Measurements from ENCODE around the gene NOL4L. TPM values are rescaled to one million over a fixed set of nuclear protein-coding genes. Genes with fewer than 3 reads are reported as not detected.

Gene NOL4L
- total and polyA plus RNA-seq, 2 experiments from 2014 or later: 38.8 to 39.2 TPM

- no peak for TF ChIP-seq ZNF462 (CRISPR knock-in tag; IDR thresholded peaks at IDR 0.05)
- no peak for TF ChIP-seq CTCF (conservative IDR thresholded peaks at IDR 0.05; ENCODE audit: low read depth in 2 of 2)
- TF ChIP-seq ZNF331 (CRISPR knock-in tag; IDR thresholded peaks at IDR 0.05; ENCODE audit: low read depth): no peak
- TF ChIP-seq ZNF114 (CRISPR knock-in tag; IDR thresholded peaks at IDR 0.05): no peak
Observed at GRCh38 chr20:32433311-32434021, 151.7 kb downstream of the NOL4L start (continued).

- no peaks in the 10 kb centered on the region for H3K27me3 ChIP-seq (ENCODE audit: insufficient read depth)
- H3K79me2 ChIP-seq (replicated peaks; ENCODE audit: insufficient read depth): no peaks in the 10 kb centered on the region
- Mint-ChIP-seq H3K4me1 (no peaks in the 10 kb centered on the region), H3K4me3 (no peak overlapping the region), H3K36me3 (ENCODE audit: low read depth) (peaks cover 22% of the 10 kb centered on the region), H3K27me3 (ENCODE audit: insufficient read depth, low read depth, poor library complexity) (no peaks in the 10 kb centered on the region), H3K27ac (no peak overlapping the region), H3K9me3 (no peaks in the 10 kb centered on the region)
- ATAC-seq (no peak), DNase-seq (ENCODE audit: low spot score) (no peak)
- 0 out of 2 replicates have a peak, but pooled peaks cover 4% of the 10 kb centered on the region for H3K9me2 ChIP-seq (ENCODE audit: insufficient read depth)
- peaks cover 6% of the 10 kb centered on the region; the same call in 1 of the 2 replicates for H3F3A ChIP-seq (replicated peaks; ENCODE audit: low read depth)
- no peak overlapping the region for H3K4me3 ChIP-seq
- H3K27ac ChIP-seq (ENCODE audit: low read depth): no peak overlapping the region
- peaks cover 12% of the 10 kb centered on the region for H3K36me3 ChIP-seq (ENCODE audit: insufficient read depth)
- no peak overlapping the region for H3K4me2 ChIP-seq
- no peaks in the 10 kb centered on the region for H3K4me1 ChIP-seq (ENCODE audit: insufficient read depth)
- H2AFZ ChIP-seq: no peak overlapping the region
- H4K20me1 ChIP-seq (replicated peaks; ENCODE audit: insufficient read depth): peaks cover 25% of the 10 kb centered on the region
- TF ChIP-seq EZH2 (IDR thresholded peaks at IDR 0.05; ENCODE audit: low read depth, unreplicated experiment): no peak
- no peak for TF ChIP-seq STAT1 (IDR thresholded peaks at IDR 0.05; ENCODE audit: unreplicated experiment)
- TF ChIP-seq ZNF462 (CRISPR knock-in tag; IDR thresholded peaks at IDR 0.05): no peak
- TF ChIP-seq JUNB (IDR thresholded peaks at IDR 0.05; ENCODE audit: unreplicated experiment): no peak
Observed at GRCh38 chr20:32432277-32432676, 152.9 kb downstream of the NOL4L start.

Measured in GM23338 (cell line).